ENCODE data around the gene DIO3. TPM values are rescaled to one million over a fixed set of nuclear protein-coding genes. Genes with fewer than 3 reads are reported as not detected.

Gene DIO3
- total and polyA plus RNA-seq, 2 of the 4 experiments (the other 2 are of a cell fraction), result not detected

GRCh38 chr14:101599234-101599885 is 38.1 kb downstream of the DIO3 start:
- Histone ChIP-seq H3K9me1 (ENCODE audit: insufficient read depth, low read length) (no peaks in the 10 kb centered on the region), H3K18ac (ENCODE audit: low read depth, low read length) (no peak overlapping the region), H3K9ac (ENCODE audit: low read depth, low read length) (no peak overlapping the region), H3K4me2 (ENCODE audit: low read depth, low read length) (no peak overlapping the region), H4K91ac (ENCODE audit: insufficient read depth, low read depth, low read length) (no peak overlapping the region), H3K56ac (ENCODE audit: extremely low read depth, insufficient read depth, low read length) (no peak overlapping the region), H2AFZ (replicated peaks; ENCODE audit: low read length, poor library complexity) (no peak overlapping the region), H3K4ac (ENCODE audit: low read depth, low read length) (no peak overlapping the region), H4K8ac (ENCODE audit: low read depth in 2 of 2, low read length in 2 of 2) (no peak overlapping the region), H2BK15ac (ENCODE audit: low read depth, low read length) (no peak overlapping the region), H3K4me3 (ENCODE audit: insufficient read depth, low read depth, low read length) (no peak overlapping the region), H2AK9ac (replicated peaks; ENCODE audit: low read depth, low read length, poor library complexity) (no peak overlapping the region), H4K5ac (ENCODE audit: low read depth, low read length) (no peak overlapping the region), H3K4me1 (ENCODE audit: control insufficient read depth, insufficient read depth, low read length) (no peaks in the 10 kb centered on the region), H3K14ac (replicated peaks; ENCODE audit: low read depth, low read length) (no peak overlapping the region), H3K79me1 (ENCODE audit: low read depth in 1 of 2, low read length in 2 of 2) (no peaks in the 10 kb centered on the region), H3K36me3 (ENCODE audit: control insufficient read depth, insufficient read depth, low read length) (no peaks in the 10 kb centered on the region), H2BK20ac (ENCODE audit: low read depth, low read length) (no peak overlapping the region), H3K27me3 (ENCODE audit: control insufficient read depth, insufficient read depth, low read length) (peaks cover 6% of the 10 kb centered on the region; the same call in 1 of the 2 replicates), H4K20me1 (ENCODE audit: insufficient read depth, low read length) (no peaks in the 10 kb centered on the region), H3K27ac (ENCODE audit: insufficient read depth, low read length) (no peak overlapping the region), H3K9me3 (ENCODE audit: control insufficient read depth, insufficient read depth, low read length) (no peaks in the 10 kb centered on the region), H3K23ac (ENCODE audit: low read depth, low read length) (no peak overlapping the region), H2BK5ac (ENCODE audit: low read depth, low read length, poor library complexity, severe bottlenecking) (no peak overlapping the region), H2AK5ac (ENCODE audit: low read depth, low read length) (no peak overlapping the region), H2BK120ac (ENCODE audit: low read depth, low read length) (no peak overlapping the region)
- intact Hi-C loops (cut with micrococcal nuclease) (no loop called here), in situ Hi-C loops (cut with MboI; ENCODE audit: low sequenced_read_pairs) (no loop called here), dilution Hi-C loops (cut with HindIII; ENCODE audit: low sequenced_read_pairs, unreplicated experiment) (no loop called here)
- POLR2A ChIA-PET (ENCODE audit: unreplicated experiment), result no interaction called here
- DNase-seq (no peak), ATAC-seq (ENCODE audit: low read depth) (no peak)
- no TSS peak for BruUV-seq (replicated peaks)
- CTCF ChIA-PET, result no interaction called here
- no peak for TF ChIP-seq MXI1 (IDR thresholded peaks at IDR 0.05; ENCODE audit: borderline replicate concordance, low read depth, low read length)
- no peak for TF ChIP-seq NFE2L2 (IDR thresholded peaks at IDR 0.05; ENCODE audit: low read depth, low read length)
- TF ChIP-seq BHLHE40 (IDR thresholded peaks at IDR 0.05; ENCODE audit: low read depth, low read length), result no peak
- TF ChIP-seq FOS (IDR thresholded peaks at IDR 0.05; ENCODE audit: low read depth, low read length), result no peak
- TF ChIP-seq MAZ (IDR thresholded peaks at IDR 0.05; ENCODE audit: borderline replicate concordance, low read depth, low read length), result no peak
- TF ChIP-seq MAFK (IDR thresholded peaks at IDR 0.05; ENCODE audit: low read depth, low read length), result no peak
- TF ChIP-seq CHD1 (IDR thresholded peaks at IDR 0.05; ENCODE audit: low read depth, low read length), result no peak
- no peak for TF ChIP-seq CEBPB (IDR thresholded peaks at IDR 0.05; ENCODE audit: low read depth, low read length)
- 33% methylated on average over 1 of the region's 13 CpGs; no CpG with 5 or more reads in 1 of the 2 experiments for WGBS, 2 experiments (ENCODE audit: extremely low coverage in 2 of 2, insufficient read length in 1 of 2)

Measured in IMR-90 (cell line).